H1 (cell line): Measurements from ENCODE around the gene PHOSPHO2. TPM values are rescaled to one million over a fixed set of nuclear protein-coding genes. Genes with fewer than 3 reads are reported as not detected.

Source experiments
- CTCF ChIA-PET: fragments of 300-600 bp; sonication (Branson Sonifier 250); formaldehyde crosslinking; loops from one replicate; lab custom pipeline; 2021; ENCODE audit not compliant: partially characterized antibody; lab: Charles Lee
- POLR2A ChIA-PET: fragments of 300-600 bp; sonication (Branson Sonifier 250); formaldehyde crosslinking; loops from one replicate; lab custom pipeline; 2021; ENCODE audit warnings: inconsistent platforms; ENCODE audit not compliant: partially characterized antibody; lab: Charles Lee
- DNase-seq, 2 experiments: peaks; one replicate each; pipeline versions ENCODE4 v3.0.0 to v3.0.0-alpha.2; 2010 to 2022; ENCODE audit warnings: low spot score in 2 of 2, low read depth in 1 of 2, mixed read lengths in 1 of 2
- FAIRE-seq: peaks from 2 replicates; lab custom pipeline; 2011; peaks lifted over from hg19 to GRCh38; lab: Jason Lieb, UNC
- H2AFZ ChIP-seq: 2 replicates; pipeline ENCODE4 v1.8.1; 2012; ENCODE audit warnings: low read length, inconsistent platforms
- H2AK5ac ChIP-seq: 2 replicates; pipeline ENCODE4 v1.6.1; 2013; ENCODE audit warnings: low read depth, low read length
- H2BK120ac ChIP-seq: replicated peaks from 2 replicates; pipeline ENCODE3; 2013; ENCODE audit warnings: low read depth, low read length, inconsistent platforms
- H2BK12ac ChIP-seq: 2 replicates; pipeline ENCODE4 v1.6.1; 2013; ENCODE audit warnings: low read depth, low read length
- H2BK15ac ChIP-seq: 2 replicates; pipeline ENCODE4 v1.6.1; 2013; ENCODE audit warnings: low read length
- H2BK20ac ChIP-seq: 2 replicates; pipeline ENCODE4 v1.6.1; 2013; ENCODE audit warnings: low read length
- H2BK5ac ChIP-seq: 2 replicates; pipeline ENCODE4 v1.6.1; 2013; ENCODE audit warnings: low read depth, low read length
- H3K14ac ChIP-seq: 2 replicates; pipeline ENCODE4 v1.6.1; 2013; ENCODE audit warnings: inconsistent platforms; ENCODE audit not compliant: insufficient read length
- H3K18ac ChIP-seq: 2 replicates; pipeline ENCODE4 v1.6.1; 2013; ENCODE audit warnings: low read length; ENCODE audit errors: extremely low read depth
- H3K23ac ChIP-seq: 2 replicates; pipeline ENCODE4 v1.6.1; 2013; ENCODE audit warnings: inconsistent platforms; ENCODE audit not compliant: insufficient read length
- H3K23me2 ChIP-seq: 2 replicates; pipeline ENCODE4 v1.6.1; 2013; ENCODE audit warnings: low read depth, low read length
- H3K27ac ChIP-seq: 2 replicates; pipeline ENCODE4 v1.6.1; 2011; ENCODE audit warnings: low read depth, low read length, inconsistent platforms
- H3K27me3 ChIP-seq, 4 experiments: replicated peaks in 1 of 4; 1 replicate in 1 of 4; 2 replicates in 3 of 4; pipeline versions ENCODE4 v1.6.1 to v1.8.1; 2011 to 2013; ENCODE audit warnings: low read length in 3 of 4, mild to moderate bottlenecking in 3 of 4, inconsistent platforms in 2 of 4, mixed read lengths in 2 of 4, moderate library complexity in 1 of 4; ENCODE audit not compliant: control insufficient read depth in 3 of 4, insufficient read depth in 3 of 4; ENCODE audit errors: extremely low read depth in 1 of 4
- H3K36me3 ChIP-seq, 4 experiments: 2 replicates each; pipeline versions ENCODE4 v1.6.1 to v1.8.1; 2011 to 2013; ENCODE audit warnings: mild to moderate bottlenecking in 4 of 4, low read length in 3 of 4, moderate library complexity in 2 of 4, control low read depth in 1 of 4, inconsistent platforms in 1 of 4; ENCODE audit not compliant: insufficient read depth in 4 of 4, control insufficient read depth in 2 of 4
- H3K4ac ChIP-seq: replicated peaks from 2 replicates; pipeline ENCODE3; 2013; ENCODE audit warnings: low read length, low read depth, mixed read lengths, inconsistent platforms; ENCODE audit not compliant: insufficient read length
- H3K4me1 ChIP-seq, 4 experiments: replicated peaks in 1 of 4; 1 replicate in 1 of 4; 2 replicates in 3 of 4; pipeline versions ENCODE4 v1.6.1 to v1.8.1; 2011 to 2013; ENCODE audit warnings: low read length in 3 of 4, inconsistent platforms in 2 of 4, mixed read lengths in 1 of 4; ENCODE audit not compliant: insufficient read depth in 4 of 4, control insufficient read depth in 3 of 4
- H3K4me2 ChIP-seq, 2 experiments: 2 replicates each; pipeline versions ENCODE4 v1.6.1 to v1.8.1; 2011 to 2013; ENCODE audit warnings: low read depth in 2 of 2, low read length in 2 of 2, control low read depth in 1 of 2, inconsistent platforms in 1 of 2, mild to moderate bottlenecking in 1 of 2; ENCODE audit not compliant: insufficient read depth in 1 of 2
- H3K4me3 ChIP-seq, 4 experiments: fragments of 200-600, 300-600 bp in 1 of 4; sonication (generic), shearing (Covaris generic), sonication (Bioruptor Twin) in 1 of 4; 2 replicates each; pipeline versions ENCODE4 v1.5.1 to v1.8.1; 2011 to 2016; ENCODE audit warnings: low read length in 4 of 4, low read depth in 3 of 4, control low read depth in 2 of 4, inconsistent platforms in 2 of 4, mild to moderate bottlenecking in 2 of 4, mixed read lengths in 1 of 4, moderate library complexity in 1 of 4; ENCODE audit not compliant: insufficient read depth in 2 of 4; ENCODE audit errors: extremely low read depth in 1 of 4
- H3K56ac ChIP-seq: replicated peaks from 2 replicates; pipeline ENCODE3; 2013; ENCODE audit warnings: low read depth, mild to moderate bottlenecking, mixed read lengths, low read length, inconsistent platforms; ENCODE audit not compliant: insufficient read length
- H3K79me1 ChIP-seq: 2 replicates; pipeline ENCODE4 v1.6.1; 2013; ENCODE audit warnings: low read depth, low read length, control low read depth
- H3K79me2 ChIP-seq, 2 experiments: 2 replicates each; pipeline versions ENCODE4 v1.6.1 to v1.8.1; 2012 to 2013; ENCODE audit warnings: low read length in 2 of 2, mild to moderate bottlenecking in 2 of 2, inconsistent platforms in 1 of 2; ENCODE audit not compliant: insufficient read depth in 2 of 2, control insufficient read depth in 1 of 2
- H3K9ac ChIP-seq, 4 experiments: replicated peaks in 1 of 4; 1 replicate in 1 of 4; 2 replicates in 3 of 4; pipeline versions ENCODE4 v1.6.1 to v1.8.1; 2011 to 2013; ENCODE audit warnings: low read depth in 3 of 4, low read length in 3 of 4, control low read depth in 2 of 4, mild to moderate bottlenecking in 2 of 4, moderate library complexity in 2 of 4, inconsistent platforms in 1 of 4; ENCODE audit errors: extremely low read depth in 1 of 4
- H3K9me3 ChIP-seq, 2 experiments: 2 replicates each; pipeline versions ENCODE4 v1.6.1 to v1.8.1; 2012 to 2013; ENCODE audit warnings: mild to moderate bottlenecking in 2 of 2, moderate library complexity in 2 of 2, control low read depth in 1 of 2, inconsistent platforms in 1 of 2, low read depth in 1 of 2, low read length in 1 of 2, mixed read lengths in 1 of 2; ENCODE audit not compliant: insufficient read depth in 2 of 2
- H4K20me1 ChIP-seq, 2 experiments: replicated peaks in 1 of 2; 2 replicates each; pipeline versions ENCODE3 to v1.8.1; 2011 to 2013; ENCODE audit warnings: inconsistent platforms in 2 of 2, low read length in 2 of 2, mild to moderate bottlenecking in 1 of 2; ENCODE audit not compliant: insufficient read depth in 2 of 2, control insufficient read depth in 1 of 2
- H4K5ac ChIP-seq: 2 replicates; pipeline ENCODE4 v1.6.1; 2013; ENCODE audit warnings: low read length, low read depth, mixed read lengths, inconsistent platforms; ENCODE audit not compliant: insufficient read length
- H4K8ac ChIP-seq: 2 replicates; pipeline ENCODE4 v1.8.0; 2013; ENCODE audit warnings: mild to moderate bottlenecking, moderate library complexity, low read length, inconsistent platforms; ENCODE audit not compliant: insufficient read depth; ENCODE audit errors: extremely low read depth
- H4K91ac ChIP-seq: replicated peaks from 2 replicates; pipeline ENCODE3; 2013; ENCODE audit warnings: low read length, mixed read lengths, inconsistent platforms; ENCODE audit not compliant: insufficient read length
- CBX8 ChIP-seq: fragments of 300-800, 300-1000 bp; sonication (generic); IDR thresholded peaks from 2 replicates; pipeline ENCODE4 v1.7.1; 2016; ENCODE audit warnings: low read depth, low read length, borderline replicate concordance
- CEBPB ChIP-seq: IDR thresholded peaks from 2 replicates; pipeline ENCODE4 v1.6.1; 2012; ENCODE audit warnings: low read depth, low read length
- CHD2 ChIP-seq: IDR thresholded peaks from 2 replicates; pipeline ENCODE4 v1.6.1; 2012; ENCODE audit warnings: low read length, improper control_type of control experiment
- EGR1 ChIP-seq: IDR thresholded peaks from 2 replicates; pipeline ENCODE4 v1.6.1; 2011; ENCODE audit warnings: low read depth, low read length, borderline replicate concordance
- EP300 ChIP-seq, 2 experiments: IDR thresholded peaks; 1 replicate in 1 of 2; 2 replicates in 1 of 2; pipeline ENCODE4 v1.6.1; 2011 to 2012; ENCODE audit warnings: low read depth in 2 of 2, low read length in 2 of 2, mild to moderate bottlenecking in 2 of 2, borderline replicate concordance in 1 of 2, inconsistent platforms in 1 of 2, moderate library complexity in 1 of 2
- GABPA ChIP-seq: IDR thresholded peaks from 2 replicates; pipeline ENCODE4 v1.6.1; 2011; ENCODE audit warnings: mild to moderate bottlenecking, low read length, moderate library complexity, borderline replicate concordance; ENCODE audit not compliant: insufficient read depth
- MAFK ChIP-seq: IDR thresholded peaks from 2 replicates; pipeline ENCODE4 v1.6.1; 2012; ENCODE audit warnings: low read depth, mild to moderate bottlenecking, improper control_type of control experiment, low read length
- NRF1 ChIP-seq: IDR thresholded peaks from 2 replicates; pipeline ENCODE4 v1.6.1; 2011; ENCODE audit warnings: mild to moderate bottlenecking, low read depth, low read length, improper control_type of control experiment
- RBBP5 ChIP-seq: IDR thresholded peaks from 2 replicates; pipeline ENCODE4 v1.7.1; 2012; ENCODE audit warnings: low read depth, mild to moderate bottlenecking, inconsistent platforms, low read length, moderate library complexity, borderline replicate concordance
- RNF2 ChIP-seq: fragments of 200-900, 300-1000 bp; sonication (generic); IDR thresholded peaks from 2 replicates; pipeline ENCODE4 v1.7.1; 2016; ENCODE audit warnings: borderline replicate concordance, low read depth, mild to moderate bottlenecking, antibody characterized with exemption, low read length; ENCODE audit not compliant: poor library complexity, severe bottlenecking; ENCODE audit errors: missing control alignments
- SIN3A ChIP-seq, 2 experiments: IDR thresholded peaks in 1 of 2; conservative IDR thresholded peaks in 1 of 2; 2 replicates each; pipeline ENCODE4 v1.6.1; 2011 to 2012; ENCODE audit warnings: low read length in 2 of 2, improper control_type of control experiment in 1 of 2, low read depth in 1 of 2, mild to moderate bottlenecking in 1 of 2
- SP2 ChIP-seq: IDR thresholded peaks from 2 replicates; pipeline ENCODE4 v1.6.1; 2012; ENCODE audit warnings: mild to moderate bottlenecking, low read length, inconsistent platforms
- SP4 ChIP-seq: IDR thresholded peaks from 2 replicates; pipeline ENCODE4 v1.6.1; 2012; ENCODE audit warnings: low read length, inconsistent platforms
- TBP ChIP-seq: IDR thresholded peaks from 2 replicates; pipeline ENCODE4 v1.6.1; 2011; ENCODE audit warnings: low read depth, low read length, improper control_type of control experiment
- WGBS, 2 experiments: shearing (Covaris generic) in 1 of 2; methylation state at CpG; one replicate each; pipeline versions ENCODE4 v1.1.6 to v1.1.7; 2013 to 2015; ENCODE audit warnings: low lambda C conversion rate in 2 of 2, mixed read lengths in 2 of 2, inconsistent platforms in 1 of 2, low coverage in 1 of 2, missing lambda C conversion rate in 1 of 2; ENCODE audit not compliant: insufficient replicate concordance in 2 of 2, insufficient coverage in 1 of 2, insufficient read length in 1 of 2; ENCODE audit errors: extremely low coverage in 1 of 2, missing lambda C conversion rate in 1 of 2; 5-methylcytosine and 5-hydroxymethylcytosine counted together
- polyA plus RNA-seq, 7 experiments: library from polyadenylated mRNA; depleted of rRNA in 3 of 7; stranded (reverse) in 5 of 7; unstranded in 2 of 7; fragments of >200 nt in 5 of 7; fragments of 200-250 nt in 2 of 7; gene quantifications; 1 replicate in 5 of 7; 2 replicates in 1 of 7; 4 replicates in 1 of 7; pipeline versions ENCODE4 v1.2.1 to v1.2.3, GENCODE V29; 2011 to 2013; ENCODE audit warnings: missing spikeins in 2 of 7, mixed read lengths in 2 of 7
- total RNA-seq: library from RNA; stranded (reverse); fragmentation: NEBNext Ultra II Directional; extraction: Animal tissue kit (Norgen Biotek cat#: 25700); gene quantifications from 2 replicates; pipeline ENCODE4 v1.2.1, GENCODE V29; 2021

PHOSPHO2 gene
- total and polyA plus RNA-seq, 2 of the 8 experiments (the other 6 are each of a cell fraction or from before 2014, with no cell fraction given) = 2.4 to 8.5 TPM

DNA sequence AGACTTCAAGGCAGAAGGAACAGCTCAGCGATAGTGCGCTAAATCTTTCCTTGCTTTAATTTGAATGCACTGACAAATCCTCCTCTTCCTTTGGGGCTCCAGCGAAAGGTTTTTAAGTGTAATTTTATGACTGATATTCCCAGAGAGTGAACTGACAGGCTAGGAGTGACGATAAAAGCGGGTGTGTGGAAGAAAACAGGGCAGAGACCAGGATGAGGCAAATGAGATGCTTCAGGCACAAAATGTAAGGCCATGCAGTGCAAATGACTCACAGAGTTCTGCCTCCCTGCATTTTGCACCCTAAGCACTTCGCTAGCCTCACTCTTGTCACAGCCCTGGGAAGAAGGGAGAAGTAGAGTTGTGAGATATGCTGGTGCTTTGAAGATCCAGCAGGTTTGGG, 54.0 kb downstream of the PHOSPHO2 start:
- H3K4me3 ChIP-seq = no peak overlapping the region
- POLR2A ChIA-PET = interaction anchor here (0.6 to 1.3 kb wide), 6 partner anchors 8 to 25 kb away, joined by 3 to 4 read pairs (median 3); partner anchors contain the start of gene KLHL23
- no peaks in the 10 kb centered on the region for H3K23me2 ChIP-seq
- no peak for FAIRE-seq
- H3K23ac ChIP-seq = no peak overlapping the region
- no peaks in the 10 kb centered on the region; a peak in 1 of 4 replicates for H3K79me2 ChIP-seq
- H3K79me1 ChIP-seq = no peaks in the 10 kb centered on the region
- no peak overlapping the region for H2BK12ac ChIP-seq
- H4K20me1 ChIP-seq = peaks cover 0 to 6% of the 10 kb centered on the region in 2 experiments
- H3K9me3 ChIP-seq = no peaks in the 10 kb centered on the region
- no peak overlapping the region for H3K18ac ChIP-seq
- no peak overlapping the region for H3K9ac ChIP-seq
- H2BK5ac ChIP-seq = no peak overlapping the region
- H3K56ac ChIP-seq = no peak overlapping the region
- H3K4me1 ChIP-seq = no peaks in the 10 kb centered on the region
- no peak overlapping the region for H4K8ac ChIP-seq
- no peak overlapping the region for H2BK15ac ChIP-seq
- no peaks in the 10 kb centered on the region for H3K27me3 ChIP-seq
- no peak overlapping the region for H4K91ac ChIP-seq
- WGBS, 2 experiments = 66% methylated on average over 6 of the region's 6 CpGs; no CpG with 5 or more reads in 1 of the 2 experiments
- no peak overlapping the region for H2AK5ac ChIP-seq
- H3K36me3 ChIP-seq = peaks cover 4 to 64% (median 42%) of the 10 kb centered on the region in 4 experiments; a peak in 7 of 8 replicates
- no peak overlapping the region for H2BK20ac ChIP-seq
- H3K4ac ChIP-seq = no peak overlapping the region
- no peak overlapping the region for H2BK120ac ChIP-seq
- H3K27ac ChIP-seq = no peak overlapping the region
- no peak overlapping the region for H3K14ac ChIP-seq
- no peak for DNase-seq
- H3K4me2 ChIP-seq = no peak overlapping the region
- H4K5ac ChIP-seq = no peak overlapping the region
- H2AFZ ChIP-seq = no peak overlapping the region
- CTCF ChIA-PET = interaction anchor here (1.2 kb wide), 1 partner anchor 36 kb away, joined by 4 read pairs; no protein-coding TSS in a partner anchor
- TF ChIP-seq CEBPB = no peak
- no peak for TF ChIP-seq SIN3A (conservative IDR thresholded peaks at IDR 0.05 in 1 of 2, IDR thresholded peaks at IDR 0.05 in 1 of 2; ENCODE audit: low read depth in 1 of 2, low read length in 2 of 2)
- TF ChIP-seq SP2 = no peak
- no peak for TF ChIP-seq SP4
- TF ChIP-seq MAFK = no peak
- TF ChIP-seq NRF1 = no peak
- TF ChIP-seq EP300 (IDR thresholded peaks at IDR 0.05; ENCODE audit: borderline replicate concordance in 1 of 2, low read depth in 2 of 2, low read length in 2 of 2) = no peak
- TF ChIP-seq EGR1 = no peak
- no peak for TF ChIP-seq RNF2
- no peak for TF ChIP-seq TBP
- TF ChIP-seq CHD2 = no peak
- TF ChIP-seq RBBP5 = no peak
- no peak for TF ChIP-seq GABPA
- no peak for TF ChIP-seq CBX8
